Smooth muscle cell (in vitro differentiated cells): ENCODE data around the gene INPP5A. TPM values are rescaled to one million over a fixed set of nuclear protein-coding genes. Genes with fewer than 3 reads are reported as not detected.

Source experiments
- DNase-seq: peaks from one replicate; lab custom pipeline; 2025; ENCODE audit not compliant: unreplicated experiment; lab: John Stamatoyannopoulos, UW
- H2AFZ ChIP-seq: fragments of 200-600 bp; sonication (generic); 2 replicates; pipeline ENCODE4 v1.6.0; 2016; ENCODE audit warnings: antibody characterized with exemption, low read depth, mild to moderate bottlenecking
- H3F3A ChIP-seq: fragments of 200-600 bp; sonication (generic); 2 replicates; pipeline ENCODE4 v1.6.0; 2017; ENCODE audit warnings: antibody characterized with exemption, low read depth
- H3K27ac ChIP-seq: fragments of 200-600 bp; sonication (generic); 2 replicates; pipeline ENCODE4 v1.5.1; 2016; ENCODE audit warnings: low read depth, mild to moderate bottlenecking
- H3K27me3 ChIP-seq: fragments of 200-600 bp; sonication (generic); 2 replicates; pipeline ENCODE4 v1.6.1; 2016; ENCODE audit warnings: low read depth, mild to moderate bottlenecking
- H3K36me3 ChIP-seq: fragments of 200-600 bp; sonication (generic); 2 replicates; pipeline ENCODE4 v1.5.1; 2016; ENCODE audit warnings: low read depth
- H3K4me1 ChIP-seq: fragments of 200-600 bp; sonication (generic); 2 replicates; pipeline ENCODE4 v1.5.1; 2016; ENCODE audit warnings: low read depth
- H3K4me2 ChIP-seq: fragments of 200-600 bp; sonication (generic); 2 replicates; pipeline ENCODE4 v1.6.0; 2016; ENCODE audit warnings: mild to moderate bottlenecking
- H3K4me3 ChIP-seq: fragments of 200-600 bp; sonication (generic); 2 replicates; pipeline ENCODE4 v1.5.1; 2016; ENCODE audit warnings: mild to moderate bottlenecking
- H3K79me2 ChIP-seq: fragments of 200-600 bp; sonication (generic); 2 replicates; pipeline ENCODE4 v1.6.0; 2016; ENCODE audit warnings: low read depth, mild to moderate bottlenecking
- H3K9ac ChIP-seq: fragments of 200-600 bp; sonication (generic); 2 replicates; pipeline ENCODE4 v1.6.0; 2016; ENCODE audit warnings: low read depth
- H3K9me3 ChIP-seq: fragments of 200-600 bp; sonication (generic); replicated peaks from 2 replicates; pipeline ENCODE4 v1.5.1; 2016; ENCODE audit warnings: low read depth
- H4K20me1 ChIP-seq: fragments of 200-600 bp; sonication (generic); 2 replicates; pipeline ENCODE4 v1.6.0; 2016; ENCODE audit warnings: low read depth
- CTCF ChIP-seq: fragments of 200-600 bp; sonication (generic); IDR thresholded peaks from 2 replicates; pipeline ENCODE4 v1.5.1; 2017; ENCODE audit warnings: borderline replicate concordance, mild to moderate bottlenecking, antibody characterized with exemption; ENCODE audit not compliant: insufficient read depth, poor library complexity, severe bottlenecking
- WGBS: methylation state at CpG from one replicate; pipeline ENCODE4 v1.1.7; 2016; ENCODE audit warnings: low lambda C conversion rate; 5-methylcytosine and 5-hydroxymethylcytosine counted together
- polyA plus RNA-seq: library from polyadenylated mRNA; unstranded; fragments of >200 nt; fragmentation: Nextera tagmentation; extraction: Ambion mirVana; gene quantifications from 2 replicates; pipeline ENCODE4 v1.2.1, GENCODE V29; 2016
- total RNA-seq: library from RNA; depleted of rRNA; stranded (reverse); fragments of >200 nt; gene quantifications from 2 replicates; pipeline ENCODE4 v1.2.3, GENCODE V29; 2014

Gene INPP5A
- total and polyA plus RNA-seq, 2 experiments from 2014 or later, result 48.0 to 55.9 TPM

GRCh38 chr10:132712291-132712690 lies 174.7 kb downstream of the INPP5A start:
- Histone ChIP-seq H3K4me3 (no peak overlapping the region), H3K36me3 (no peaks in the 10 kb centered on the region), H3K79me2 (no peaks in the 10 kb centered on the region), H2AFZ (no peak overlapping the region), H3K9ac (no peak overlapping the region), H3K4me1 (peaks cover 13% of the 10 kb centered on the region), H4K20me1 (peaks cover 7% of the 10 kb centered on the region), H3K9me3 (no peaks in the 10 kb centered on the region), H3F3A (no peaks in the 10 kb centered on the region), H3K27me3 (no peaks in the 10 kb centered on the region), H3K27ac (no peak overlapping the region), H3K4me2 (no peak overlapping the region)
- no peak for TF ChIP-seq CTCF
- no peak for DNase-seq
- over 99% methylated on average over 10 of the region's 10 CpGs for WGBS

- H2AFZ ChIP-seq, result no peak overlapping the region
- WGBS, result 100% methylated on average over 6 of the region's 6 CpGs
- H3K4me2 ChIP-seq, result no peak overlapping the region
- peaks cover 13% of the 10 kb centered on the region for H3K4me1 ChIP-seq
- H3K27me3 ChIP-seq, result no peaks in the 10 kb centered on the region
- no peak for TF ChIP-seq CTCF
- no peaks in the 10 kb centered on the region for H3K9me3 ChIP-seq
- no peaks in the 10 kb centered on the region for H3K36me3 ChIP-seq
- no peak overlapping the region for H3K4me3 ChIP-seq
- no peak for DNase-seq
- no peaks in the 10 kb centered on the region for H3F3A ChIP-seq
- no peak overlapping the region for H3K9ac ChIP-seq
- peaks cover 7% of the 10 kb centered on the region for H4K20me1 ChIP-seq
- H3K27ac ChIP-seq, result no peak overlapping the region
- no peaks in the 10 kb centered on the region for H3K79me2 ChIP-seq
Observed at GRCh38 chr10:132712743-132713142, 175.2 kb downstream of the INPP5A start.

GRCh38 chr10:132713421-132714095 lies 176.0 kb downstream of the INPP5A start:
- DNase-seq, result no peak
- H3K79me2 ChIP-seq, result no peaks in the 10 kb centered on the region
- H2AFZ ChIP-seq, result no peak overlapping the region
- H3K4me3 ChIP-seq, result no peak overlapping the region
- no peaks in the 10 kb centered on the region for H3K27me3 ChIP-seq
- H3F3A ChIP-seq, result no peaks in the 10 kb centered on the region
- H3K4me1 ChIP-seq, result peaks cover 13% of the 10 kb centered on the region
- H3K36me3 ChIP-seq, result no peaks in the 10 kb centered on the region
- TF ChIP-seq CTCF, result no peak
- no peak overlapping the region for H3K4me2 ChIP-seq
- peaks cover 7% of the 10 kb centered on the region for H4K20me1 ChIP-seq
- H3K27ac ChIP-seq, result no peak overlapping the region
- WGBS, result 89% methylated on average over 27 of the region's 29 CpGs
- H3K9ac ChIP-seq, result no peak overlapping the region
- no peaks in the 10 kb centered on the region for H3K9me3 ChIP-seq
